Keratinocyte (primary cell): ENCODE data around the gene KIAA0930. TPM values are rescaled to one million over a fixed set of nuclear protein-coding genes. Genes with fewer than 3 reads are reported as not detected.

ENCODE experiments used
- DNase-seq: peaks from one replicate; pipeline ENCODE4 v3.0.0-alpha.2; 2011; ENCODE audit warnings: low read depth, missing footprints, low spot score
- FAIRE-seq: peaks from 2 replicates; lab custom pipeline; 2011; peaks lifted over from hg19 to GRCh38; lab: Jason Lieb, UNC
- H2AFZ ChIP-seq: 2 replicates; pipeline ENCODE4 v1.6.0; 2012; ENCODE audit warnings: low read length, control low read depth, inconsistent platforms; ENCODE audit not compliant: control insufficient read depth
- H3K27ac ChIP-seq: 2 replicates; pipeline ENCODE4 v1.5.1; 2011; ENCODE audit warnings: low read length; ENCODE audit not compliant: control insufficient read depth, insufficient read depth
- H3K27me3 ChIP-seq: 3 replicates; pipeline ENCODE4 v1.6.0; 2011; ENCODE audit warnings: low read length; ENCODE audit not compliant: control insufficient read depth, insufficient read depth; ENCODE audit errors: extremely low read depth
- H3K36me3 ChIP-seq, 2 experiments: 2 replicates in 1 of 2; 3 replicates in 1 of 2; pipeline ENCODE4 v1.5.1; 2011; ENCODE audit warnings: low read length in 2 of 2, mild to moderate bottlenecking in 1 of 2; ENCODE audit not compliant: control insufficient read depth in 2 of 2, insufficient read depth in 2 of 2; ENCODE audit errors: extremely low read depth in 1 of 2
- H3K4me1 ChIP-seq: 3 replicates; pipeline ENCODE4 v1.5.1; 2011; ENCODE audit warnings: low read length; ENCODE audit not compliant: control insufficient read depth, insufficient read depth; ENCODE audit errors: extremely low read depth
- H3K4me2 ChIP-seq: 3 replicates; pipeline ENCODE4 v1.6.0; 2011; ENCODE audit warnings: low read depth, low read length; ENCODE audit not compliant: control insufficient read depth, insufficient read depth; ENCODE audit errors: extremely low read depth
- H3K4me3 ChIP-seq, 3 experiments: fragments of 200-600 bp in 1 of 3; sonication (generic) in 1 of 3; 2 replicates in 2 of 3; 3 replicates in 1 of 3; pipeline ENCODE4 v1.5.1; 2011 to 2016; ENCODE audit warnings: low read length in 3 of 3, mild to moderate bottlenecking in 3 of 3, control low read depth in 2 of 3, inconsistent platforms in 1 of 3, low read depth in 1 of 3, mixed read lengths in 1 of 3, mixed run types in 1 of 3, moderate library complexity in 1 of 3; ENCODE audit not compliant: control insufficient read depth in 2 of 3, insufficient read depth in 2 of 3; ENCODE audit errors: extremely low read depth in 1 of 3
- H3K79me2 ChIP-seq: 2 replicates; pipeline ENCODE4 v1.6.0; 2012; ENCODE audit warnings: low read length; ENCODE audit not compliant: control insufficient read depth, insufficient read depth
- H3K9ac ChIP-seq: 3 replicates; pipeline ENCODE4 v1.6.0; 2011; ENCODE audit warnings: low read length; ENCODE audit not compliant: control insufficient read depth, insufficient read depth; ENCODE audit errors: extremely low read depth
- H3K9me1 ChIP-seq: 3 replicates; pipeline ENCODE4 v1.6.0; 2011; ENCODE audit warnings: low read length; ENCODE audit not compliant: control insufficient read depth, insufficient read depth; ENCODE audit errors: extremely low read depth
- H3K9me3 ChIP-seq: 2 replicates; pipeline ENCODE4 v1.5.1; 2012; ENCODE audit warnings: low read depth, low read length; ENCODE audit not compliant: control insufficient read depth
- H4K20me1 ChIP-seq: 3 replicates; pipeline ENCODE4 v1.6.0; 2011; ENCODE audit warnings: low read length; ENCODE audit not compliant: control insufficient read depth, insufficient read depth; ENCODE audit errors: extremely low read depth
- EZH2 ChIP-seq: IDR thresholded peaks from one replicate; pipeline ENCODE4 v1.6.1; 2012; ENCODE audit warnings: inconsistent platforms, mild to moderate bottlenecking, low read length, moderate library complexity
- dilution Hi-C: fragments of 300-500 bp; cut with MboI; formaldehyde crosslinking; loops from one replicate; pipeline ENCODE4 v1.7.0; 2020; ENCODE audit warnings: low sequenced_read_pairs; ENCODE audit not compliant: extremely low pct_ligation_motif_present
- polyA plus RNA-seq, 5 experiments: library from polyadenylated mRNA; depleted of rRNA in 3 of 5; stranded (reverse) in 3 of 5; stranded (forward) in 1 of 5; unstranded in 1 of 5; fragments of >200 nt; gene quantifications; 1 replicate in 1 of 5; 2 replicates in 3 of 5; 3 replicates in 1 of 5; pipeline versions ENCODE4 v1.2.1 to v1.2.3, GENCODE V29; 2011 to 2012; ENCODE audit warnings: missing spikeins in 2 of 5, low read depth in 1 of 5, low replicate concordance in 1 of 5
- TF ChIP-seq, protein P1 (sequence below), 3 experiments: IDR thresholded peaks in 1 of 3; conservative IDR thresholded peaks in 1 of 3; optimal IDR thresholded peaks in 1 of 3; 2 replicates in 2 of 3; 3 replicates in 1 of 3; pipeline versions ENCODE3 to v1.5.1; 2011; ENCODE audit warnings: low read length in 3 of 3, mild to moderate bottlenecking in 3 of 3, moderate library complexity in 2 of 3, control low read depth in 1 of 3, inconsistent platforms in 1 of 3; ENCODE audit not compliant: insufficient read depth in 2 of 3; ENCODE audit errors: extremely low read depth in 1 of 3

KIAA0930 gene
- polyA plus RNA-seq, 1 donor (not counting 4 experiments of a cell fraction or from before 2014, with no cell fraction given) = 115 TPM

DNA sequence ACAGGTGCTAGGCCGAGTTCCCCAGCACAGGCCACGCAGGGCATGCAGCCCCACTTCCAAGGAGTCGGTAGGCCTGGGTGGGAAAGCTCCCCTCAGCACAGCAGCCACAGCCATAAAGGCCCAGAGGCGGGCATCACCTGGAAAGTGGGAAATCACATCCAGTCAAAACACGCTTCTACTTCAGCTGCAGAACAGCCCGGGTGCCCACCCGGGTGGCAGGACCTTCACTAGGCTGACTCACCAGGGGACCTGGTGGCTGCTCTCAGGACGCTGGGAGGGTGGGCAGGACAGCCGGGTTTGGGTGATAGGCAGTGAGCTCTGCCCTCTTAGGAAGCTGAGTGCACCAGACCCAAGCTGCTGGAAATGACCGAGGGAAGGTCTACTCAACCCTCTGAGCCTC, 7.3 kb downstream of the KIAA0930 start:
- no peak overlapping the region for H2AFZ ChIP-seq
- no peaks in the 10 kb centered on the region for H3K9me1 ChIP-seq
- H3K9me3 ChIP-seq = no peaks in the 10 kb centered on the region
- peaks cover 29% of the 10 kb centered on the region for H3K4me1 ChIP-seq
- H3K27ac ChIP-seq = no peak overlapping the region
- H3K79me2 ChIP-seq = peaks cover 77% of the 10 kb centered on the region
- peaks cover 36 to 38% of the 10 kb centered on the region in 2 experiments for H3K36me3 ChIP-seq
- H4K20me1 ChIP-seq = peaks cover 9% of the 10 kb centered on the region
- H3K4me2 ChIP-seq = no peak overlapping the region
- no peaks in the 10 kb centered on the region for H3K27me3 ChIP-seq
- no peak overlapping the region for H3K9ac ChIP-seq
- TF ChIP-seq, protein P1, sequence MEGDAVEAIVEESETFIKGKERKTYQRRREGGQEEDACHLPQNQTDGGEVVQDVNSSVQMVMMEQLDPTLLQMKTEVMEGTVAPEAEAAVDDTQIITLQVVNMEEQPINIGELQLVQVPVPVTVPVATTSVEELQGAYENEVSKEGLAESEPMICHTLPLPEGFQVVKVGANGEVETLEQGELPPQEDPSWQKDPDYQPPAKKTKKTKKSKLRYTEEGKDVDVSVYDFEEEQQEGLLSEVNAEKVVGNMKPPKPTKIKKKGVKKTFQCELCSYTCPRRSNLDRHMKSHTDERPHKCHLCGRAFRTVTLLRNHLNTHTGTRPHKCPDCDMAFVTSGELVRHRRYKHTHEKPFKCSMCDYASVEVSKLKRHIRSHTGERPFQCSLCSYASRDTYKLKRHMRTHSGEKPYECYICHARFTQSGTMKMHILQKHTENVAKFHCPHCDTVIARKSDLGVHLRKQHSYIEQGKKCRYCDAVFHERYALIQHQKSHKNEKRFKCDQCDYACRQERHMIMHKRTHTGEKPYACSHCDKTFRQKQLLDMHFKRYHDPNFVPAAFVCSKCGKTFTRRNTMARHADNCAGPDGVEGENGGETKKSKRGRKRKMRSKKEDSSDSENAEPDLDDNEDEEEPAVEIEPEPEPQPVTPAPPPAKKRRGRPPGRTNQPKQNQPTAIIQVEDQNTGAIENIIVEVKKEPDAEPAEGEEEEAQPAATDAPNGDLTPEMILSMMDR (optimal IDR thresholded peaks at IDR 0.05 in 1 of 3, IDR thresholded peaks at IDR 0.05 in 1 of 3, conservative IDR thresholded peaks at IDR 0.05 in 1 of 3; ENCODE audit: extremely low read depth in 1 of 3, insufficient read depth in 2 of 3, low read length in 3 of 3) = no peak
- no peak for TF ChIP-seq EZH2
- FAIRE-seq (no peak), DNase-seq (no peak)
- dilution Hi-C loops = no loop called here
- no peak overlapping the region for H3K4me3 ChIP-seq

DNA sequence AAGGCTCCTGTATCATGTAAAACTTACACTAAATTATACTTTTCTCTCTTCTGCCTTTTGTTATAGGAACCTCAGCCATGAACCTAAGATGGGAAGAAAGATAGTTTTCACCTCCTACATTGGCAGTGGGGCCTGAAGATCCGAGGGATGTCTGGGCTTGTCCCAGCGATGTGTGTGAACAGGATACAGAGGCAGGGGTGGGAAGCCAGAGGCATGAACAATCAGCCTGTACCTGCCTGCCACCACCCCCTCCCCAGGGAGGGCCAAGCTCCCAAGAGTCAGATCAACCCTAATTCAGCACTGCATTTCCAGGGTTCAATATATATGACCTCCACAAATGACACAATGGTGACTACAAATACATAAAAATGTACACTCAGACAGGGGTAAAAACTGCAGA, 9.4 kb downstream of the KIAA0930 start:
- peak overlapping the region; percentile 40 for H3K4me2 ChIP-seq
- dilution Hi-C loops = no loop called here
- peak overlapping the region; percentile 51 for H3K27ac ChIP-seq
- no peaks in the 10 kb centered on the region for H3K9me1 ChIP-seq
- peaks cover 35% of the 10 kb centered on the region for H3K4me1 ChIP-seq
- no peaks in the 10 kb centered on the region for H3K27me3 ChIP-seq
- FAIRE-seq = peak; percentile 95
- H3K36me3 ChIP-seq = peaks cover 24 to 33% of the 10 kb centered on the region in 2 experiments
- no peak for DNase-seq
- no peaks in the 10 kb centered on the region for H3K9me3 ChIP-seq
- H3K79me2 ChIP-seq = peaks cover 78% of the 10 kb centered on the region
- H3K4me3 ChIP-seq = no peak overlapping the region
- H2AFZ ChIP-seq = no peak overlapping the region
- peak overlapping the region; percentile 13 for H3K9ac ChIP-seq
- peaks cover 6% of the 10 kb centered on the region for H4K20me1 ChIP-seq
- TF ChIP-seq, protein P1 (optimal IDR thresholded peaks at IDR 0.05 in 1 of 3, IDR thresholded peaks at IDR 0.05 in 1 of 3, conservative IDR thresholded peaks at IDR 0.05 in 1 of 3; ENCODE audit: extremely low read depth in 1 of 3, insufficient read depth in 2 of 3, low read length in 3 of 3) = no peak
- TF ChIP-seq EZH2 = no peak
